Panc1 (cell line): ENCODE results near the gene SRGAP2C.
"Not testable (repeated sequence)": the region's sequence is repeated elsewhere in the genome, so short reads cannot be mapped to it uniquely, and the experiment has no call there.

Experiments
- CTCF ChIP-seq: fragments of 450-650 bp; IDR thresholded peaks from 2 replicates; pipeline ENCODE4 v1.5.1; 2017; ENCODE audit warnings: mild to moderate bottlenecking
- POLR2AphosphoS5 ChIP-seq: IDR thresholded peaks from 2 replicates; pipeline ENCODE4 v1.6.1; 2012; ENCODE audit warnings: mild to moderate bottlenecking, low read depth, low read length, moderate library complexity
- SIN3A ChIP-seq: IDR thresholded peaks from 2 replicates; pipeline ENCODE4 v1.6.1; 2012; ENCODE audit warnings: low read depth, mild to moderate bottlenecking, low read length, moderate library complexity, borderline replicate concordance; ENCODE audit not compliant: insufficient read depth
- TCF7L2 ChIP-seq: IDR thresholded peaks from 2 replicates; pipeline ENCODE4 v1.6.1; 2011; ENCODE audit warnings: mild to moderate bottlenecking, low read depth, low read length, inconsistent platforms
- TF ChIP-seq, protein P1 (sequence below), 2 experiments: IDR thresholded peaks; 2 replicates each; pipeline ENCODE4 v1.6.1; 2011 to 2012; ENCODE audit warnings: low read depth in 2 of 2, control low read depth in 1 of 2, low read length in 1 of 2, mild to moderate bottlenecking in 1 of 2, moderate library complexity in 1 of 2; ENCODE audit not compliant: insufficient read depth in 1 of 2

DNA sequence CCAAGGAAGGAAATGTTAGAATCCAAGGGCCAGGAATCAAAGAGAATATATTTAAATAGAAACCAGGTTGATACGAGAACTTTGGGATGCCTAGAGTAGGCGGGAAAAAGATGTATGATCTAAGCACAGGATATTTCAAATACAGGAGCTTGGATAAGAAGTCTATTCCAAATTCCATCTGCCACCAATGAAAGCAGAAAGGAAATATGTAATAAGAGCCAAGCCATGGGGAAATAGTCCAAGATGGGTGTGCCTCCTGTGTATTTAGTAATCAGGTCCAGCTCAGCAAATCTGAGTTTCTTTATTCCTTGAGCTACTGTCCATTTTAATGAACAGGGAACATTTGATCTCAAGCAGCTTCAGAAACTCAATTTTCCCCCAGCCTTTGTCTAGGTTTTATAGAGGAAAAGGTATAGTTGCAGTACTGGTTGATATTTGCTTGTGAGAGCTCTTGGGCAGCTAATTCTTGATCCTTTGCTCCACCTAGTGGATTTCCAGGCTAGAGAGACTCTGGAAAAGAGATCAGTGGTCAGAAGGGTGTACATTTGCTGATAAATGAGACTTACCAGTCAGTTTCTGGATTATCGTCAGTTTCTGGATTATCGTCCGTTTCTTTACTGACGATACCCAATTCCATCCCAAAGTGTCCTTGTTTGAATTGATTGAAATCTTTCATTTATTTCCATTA is 29.0 kb upstream of the SRGAP2C start:
- peak; percentile 20; the same call in 1 of the 2 replicates for TF ChIP-seq CTCF
- TF ChIP-seq, protein P1, sequence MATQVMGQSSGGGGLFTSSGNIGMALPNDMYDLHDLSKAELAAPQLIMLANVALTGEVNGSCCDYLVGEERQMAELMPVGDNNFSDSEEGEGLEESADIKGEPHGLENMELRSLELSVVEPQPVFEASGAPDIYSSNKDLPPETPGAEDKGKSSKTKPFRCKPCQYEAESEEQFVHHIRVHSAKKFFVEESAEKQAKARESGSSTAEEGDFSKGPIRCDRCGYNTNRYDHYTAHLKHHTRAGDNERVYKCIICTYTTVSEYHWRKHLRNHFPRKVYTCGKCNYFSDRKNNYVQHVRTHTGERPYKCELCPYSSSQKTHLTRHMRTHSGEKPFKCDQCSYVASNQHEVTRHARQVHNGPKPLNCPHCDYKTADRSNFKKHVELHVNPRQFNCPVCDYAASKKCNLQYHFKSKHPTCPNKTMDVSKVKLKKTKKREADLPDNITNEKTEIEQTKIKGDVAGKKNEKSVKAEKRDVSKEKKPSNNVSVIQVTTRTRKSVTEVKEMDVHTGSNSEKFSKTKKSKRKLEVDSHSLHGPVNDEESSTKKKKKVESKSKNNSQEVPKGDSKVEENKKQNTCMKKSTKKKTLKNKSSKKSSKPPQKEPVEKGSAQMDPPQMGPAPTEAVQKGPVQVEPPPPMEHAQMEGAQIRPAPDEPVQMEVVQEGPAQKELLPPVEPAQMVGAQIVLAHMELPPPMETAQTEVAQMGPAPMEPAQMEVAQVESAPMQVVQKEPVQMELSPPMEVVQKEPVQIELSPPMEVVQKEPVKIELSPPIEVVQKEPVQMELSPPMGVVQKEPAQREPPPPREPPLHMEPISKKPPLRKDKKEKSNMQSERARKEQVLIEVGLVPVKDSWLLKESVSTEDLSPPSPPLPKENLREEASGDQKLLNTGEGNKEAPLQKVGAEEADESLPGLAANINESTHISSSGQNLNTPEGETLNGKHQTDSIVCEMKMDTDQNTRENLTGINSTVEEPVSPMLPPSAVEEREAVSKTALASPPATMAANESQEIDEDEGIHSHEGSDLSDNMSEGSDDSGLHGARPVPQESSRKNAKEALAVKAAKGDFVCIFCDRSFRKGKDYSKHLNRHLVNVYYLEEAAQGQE (IDR thresholded peaks at IDR 0.05; ENCODE audit: insufficient read depth in 1 of 2, low read depth in 2 of 2, low read length in 1 of 2) = not testable (repeated sequence)
- not testable (repeated sequence) for TF ChIP-seq POLR2AphosphoS5, SIN3A, TCF7L2
